Measurements from ENCODE around the gene STEAP2. TPM values are rescaled to one million over a fixed set of nuclear protein-coding genes. Genes with fewer than 3 reads are reported as not detected.
A peak's percentile ranks its signal among the peaks of the same experiment; 100 is the strongest.

The STEAP2 gene
- total RNA-seq, 1 experiment from 2014 or later, result 17.0 TPM

GRCh38 chr7:90246171-90246570 is 34.6 kb downstream of the STEAP2 start:
- POLR2A ChIA-PET, result interaction anchor here (1.2 kb wide), 1 partner anchor 34 kb away, joined by 5 read pairs; the partner anchor contains the start of gene STEAP2

GRCh38 chr7:90248706-90249105 is 37.2 kb downstream of the STEAP2 start:
- H3K4me1 Mint-ChIP-seq, result peaks cover 32% of the 10 kb centered on the region
- ChIA-PET POLR2A (no interaction called here), CTCF (no interaction called here)
- H3K27me3 Mint-ChIP-seq (ENCODE audit: low read depth), result peaks cover 31% of the 10 kb centered on the region
- DNase-seq (ENCODE audit: low spot score) (no peak), ATAC-seq (no peak)
- H3K4me3 Mint-ChIP-seq, result no peak overlapping the region
- TF ChIP-seq E2F5 (CRISPR knock-in tag; IDR thresholded peaks at IDR 0.05) (no peak), MYBL2 (CRISPR knock-in tag; IDR thresholded peaks at IDR 0.05) (no peak), PREB (CRISPR knock-in tag; IDR thresholded peaks at IDR 0.05; ENCODE audit: borderline replicate concordance) (no peak)
- H3K9me3 Mint-ChIP-seq, result no peaks in the 10 kb centered on the region
- no peak overlapping the region for H3K27ac Mint-ChIP-seq
- no peaks in the 10 kb centered on the region for H3K36me3 Mint-ChIP-seq

More at GRCh38 chr7:90246171-90246570, 34.6 kb downstream of the STEAP2 start:
- Mint-ChIP-seq H3K4me3 (peak overlapping the region; percentile 95), H3K4me1 (peaks cover 46% of the 10 kb centered on the region), H3K27me3 (ENCODE audit: low read depth) (peaks cover 34% of the 10 kb centered on the region), H3K36me3 (no peaks in the 10 kb centered on the region), H3K27ac (no peak overlapping the region), H3K9me3 (no peaks in the 10 kb centered on the region)
- CTCF ChIA-PET, result interaction anchor here (0.8 to 2.6 kb wide), 4 partner anchors 14 to 182 kb away, joined by 3 to 11 read pairs (median 6); partner anchors contain the start of gene STEAP2
- no peak for TF ChIP-seq MYBL2 (CRISPR knock-in tag; IDR thresholded peaks at IDR 0.05)
- no peak for TF ChIP-seq IRF1 (CRISPR knock-in tag; IDR thresholded peaks at IDR 0.05)
- TF ChIP-seq GABPB1 (CRISPR knock-in tag; IDR thresholded peaks at IDR 0.05), result no peak
- no peak for TF ChIP-seq ZNF121 (CRISPR knock-in tag; IDR thresholded peaks at IDR 0.05)
- no peak for TF ChIP-seq CTCF (IDR thresholded peaks at IDR 0.05)
- no peak for TF ChIP-seq FOXJ3 (CRISPR knock-in tag; IDR thresholded peaks at IDR 0.05; ENCODE audit: borderline replicate concordance)
- TF ChIP-seq RELA (CRISPR knock-in tag; IDR thresholded peaks at IDR 0.05; ENCODE audit: borderline replicate concordance), result no peak
- no peak for TF ChIP-seq TEAD1 (CRISPR knock-in tag; IDR thresholded peaks at IDR 0.05)
- TF ChIP-seq NFATC4 (CRISPR knock-in tag; IDR thresholded peaks at IDR 0.05), result no peak
- no peak for TF ChIP-seq PRRX2 (CRISPR knock-in tag; IDR thresholded peaks at IDR 0.05)
- no peak for TF ChIP-seq E2F1 (CRISPR knock-in tag; IDR thresholded peaks at IDR 0.05)
- TF ChIP-seq FOXP4 (CRISPR knock-in tag; IDR thresholded peaks at IDR 0.05), result no peak
- ATAC-seq (peak; percentile 20), DNase-seq (ENCODE audit: low spot score) (peak; percentile 44)
